ENCODE results near the gene DDAH1.

DNA sequence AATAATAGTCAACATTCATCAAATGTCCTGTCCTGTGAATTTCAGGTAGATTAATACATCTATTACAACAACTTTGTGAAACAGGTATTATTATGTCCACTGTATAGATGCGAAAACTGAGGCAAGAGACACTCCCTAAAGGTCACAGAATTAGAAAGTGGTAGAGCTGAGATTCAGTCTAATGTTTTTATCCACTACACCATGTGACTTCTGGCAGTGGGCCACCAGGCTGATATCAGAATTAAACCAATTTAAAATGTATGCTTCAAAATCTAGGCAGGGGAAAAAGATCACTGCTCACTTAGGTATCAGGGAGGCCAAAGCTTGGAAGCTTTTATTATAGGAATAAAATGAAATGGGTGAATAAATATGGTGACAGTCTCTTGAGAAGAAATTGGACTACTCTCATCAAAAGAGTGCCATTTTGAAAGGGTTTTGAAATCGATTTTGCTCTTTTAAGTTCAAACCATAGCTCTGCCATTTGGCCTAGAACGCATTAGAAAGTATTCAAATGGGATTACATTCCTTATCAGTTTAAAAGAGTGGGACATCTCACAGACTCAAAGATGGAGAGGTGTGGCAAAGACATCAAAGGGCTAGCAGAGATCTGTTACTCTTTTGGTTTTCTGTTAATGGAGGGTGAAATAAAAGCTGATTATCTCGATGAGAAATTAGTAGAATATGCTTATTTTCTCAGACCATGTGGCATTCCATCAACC is 1.9 kb downstream of the DDAH1 start:
- no peak for TF ChIP-seq CTCF (IDR thresholded peaks at IDR 0.05)
- no peak for TF ChIP-seq POLR2A (IDR thresholded peaks at IDR 0.05)
